ENCODE measurements around the gene EAPP.
"Not testable (repeated sequence)": the region's sequence is repeated elsewhere in the genome, so short reads cannot be mapped to it uniquely, and the experiment has no call there.

EAPP gene

DNA sequence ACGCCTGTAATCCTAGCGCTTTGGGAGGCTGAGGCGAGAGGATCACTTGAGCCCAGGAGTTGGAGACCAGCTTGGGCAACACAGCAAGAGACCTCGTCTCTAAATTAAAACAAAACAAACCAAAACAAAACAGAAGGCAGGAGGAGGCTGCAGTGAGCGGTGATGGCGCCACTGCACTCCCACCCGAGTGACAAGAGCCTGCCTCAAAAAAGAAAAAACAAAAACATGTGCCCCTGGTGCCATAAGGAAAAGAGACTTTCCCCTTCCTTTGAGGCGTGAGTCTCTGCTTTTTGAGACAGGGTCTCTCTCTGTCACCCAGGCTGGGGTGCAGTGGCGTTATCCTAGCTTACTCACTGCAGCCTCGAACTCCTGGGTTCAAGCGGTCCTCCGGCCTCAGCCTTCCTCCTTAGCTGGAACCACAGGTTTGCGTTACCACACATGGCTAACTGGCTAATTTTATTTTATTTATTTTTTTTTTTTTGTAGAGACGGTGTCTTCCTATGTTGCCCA, 9.0 kb upstream of the EAPP start:
- TF ChIP-seq, protein P1, sequence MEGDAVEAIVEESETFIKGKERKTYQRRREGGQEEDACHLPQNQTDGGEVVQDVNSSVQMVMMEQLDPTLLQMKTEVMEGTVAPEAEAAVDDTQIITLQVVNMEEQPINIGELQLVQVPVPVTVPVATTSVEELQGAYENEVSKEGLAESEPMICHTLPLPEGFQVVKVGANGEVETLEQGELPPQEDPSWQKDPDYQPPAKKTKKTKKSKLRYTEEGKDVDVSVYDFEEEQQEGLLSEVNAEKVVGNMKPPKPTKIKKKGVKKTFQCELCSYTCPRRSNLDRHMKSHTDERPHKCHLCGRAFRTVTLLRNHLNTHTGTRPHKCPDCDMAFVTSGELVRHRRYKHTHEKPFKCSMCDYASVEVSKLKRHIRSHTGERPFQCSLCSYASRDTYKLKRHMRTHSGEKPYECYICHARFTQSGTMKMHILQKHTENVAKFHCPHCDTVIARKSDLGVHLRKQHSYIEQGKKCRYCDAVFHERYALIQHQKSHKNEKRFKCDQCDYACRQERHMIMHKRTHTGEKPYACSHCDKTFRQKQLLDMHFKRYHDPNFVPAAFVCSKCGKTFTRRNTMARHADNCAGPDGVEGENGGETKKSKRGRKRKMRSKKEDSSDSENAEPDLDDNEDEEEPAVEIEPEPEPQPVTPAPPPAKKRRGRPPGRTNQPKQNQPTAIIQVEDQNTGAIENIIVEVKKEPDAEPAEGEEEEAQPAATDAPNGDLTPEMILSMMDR (IDR thresholded peaks at IDR 0.05; ENCODE audit: insufficient read depth, low read length, poor library complexity, severe bottlenecking), result no peak
- DNase-seq (ENCODE audit: extremely low read depth, insufficient read length), result no peak

DNA sequence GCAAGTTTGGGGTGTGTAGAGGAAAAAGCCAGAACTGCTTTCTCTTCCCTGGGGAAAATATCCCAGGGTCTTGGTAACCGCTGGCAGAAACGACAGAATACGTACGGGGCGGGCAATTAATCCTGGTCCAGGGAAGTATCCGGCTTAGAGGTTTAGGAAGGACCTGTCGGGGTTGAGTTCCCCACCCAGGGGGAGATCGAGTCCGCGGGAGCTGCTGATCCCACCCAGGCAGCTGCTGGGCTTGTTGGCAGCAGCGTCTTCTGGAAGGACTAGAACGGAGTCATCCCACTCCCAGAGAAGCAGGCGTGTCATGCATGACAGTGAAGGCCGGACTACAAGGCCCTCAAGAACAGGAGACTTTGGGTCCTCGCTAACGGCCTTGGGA, 7.6 kb upstream of the EAPP start:
- not testable (repeated sequence) for H3K27me3 ChIP-seq (replicated peaks; ENCODE audit: control insufficient read depth, insufficient read depth, low read length); DNase-seq (ENCODE audit: extremely low read depth, insufficient read length); H3K4me3 ChIP-seq (replicated peaks; ENCODE audit: low read depth, low read length); H3K36me3 ChIP-seq (ENCODE audit: control insufficient read depth, insufficient read depth, low read length)

More for the DNA sequence above, 9.0 kb upstream of the EAPP start:
- Histone ChIP-seq H3K36me3 (ENCODE audit: control insufficient read depth, insufficient read depth, low read length) (no peaks in the 10 kb centered on the region), H3K4me3 (replicated peaks; ENCODE audit: low read depth, low read length) (no peak overlapping the region), H3K27me3 (replicated peaks; ENCODE audit: control insufficient read depth, insufficient read depth, low read length) (no peaks in the 10 kb centered on the region)

DNA sequence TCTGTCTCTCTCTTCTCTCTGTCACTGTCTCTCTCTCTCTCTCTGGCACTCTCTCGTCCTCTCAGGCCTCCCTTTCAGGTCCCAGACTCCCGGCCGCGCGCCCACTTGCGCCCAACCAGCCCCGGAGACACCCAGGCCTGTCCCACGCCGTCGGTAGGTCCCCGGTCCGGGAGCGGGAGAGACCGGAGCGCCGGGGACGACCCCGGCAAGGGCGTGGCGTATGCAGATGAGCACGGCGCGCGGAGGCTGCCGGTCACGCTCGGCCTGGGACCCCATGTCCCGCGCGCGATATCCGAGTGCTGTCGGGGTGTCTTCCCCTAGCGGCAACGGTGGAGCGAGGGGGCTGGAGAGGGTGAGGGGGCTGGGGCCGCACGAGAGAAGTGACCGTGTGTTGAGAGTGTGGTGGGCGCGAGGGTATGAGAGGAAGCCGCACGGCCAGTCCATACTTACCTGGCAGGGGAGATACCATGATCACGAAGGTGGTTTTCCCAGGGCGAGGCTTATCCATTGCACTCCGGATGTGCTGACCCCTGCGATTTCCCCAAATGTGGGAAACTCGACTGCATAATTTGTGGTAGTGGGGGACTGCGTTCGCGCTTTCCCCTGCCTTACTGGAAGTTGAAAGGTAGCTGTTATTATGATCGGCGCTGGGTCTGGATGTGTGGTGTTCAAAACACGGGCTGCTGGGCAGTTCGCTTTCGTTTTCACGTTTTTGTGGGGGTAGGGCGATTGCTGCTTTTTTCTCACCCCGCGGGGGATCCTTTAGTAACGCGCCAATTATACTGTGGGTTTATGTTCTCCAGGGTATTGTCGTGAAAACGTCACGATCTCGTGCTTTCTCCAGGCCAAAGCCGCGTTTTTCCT, 7.0 kb upstream of the EAPP start:
- DNase-seq (ENCODE audit: extremely low read depth, insufficient read length); H3K27me3 ChIP-seq (replicated peaks; ENCODE audit: control insufficient read depth, insufficient read depth, low read length); H3K4me3 ChIP-seq (replicated peaks; ENCODE audit: low read depth, low read length); H3K36me3 ChIP-seq (ENCODE audit: control insufficient read depth, insufficient read depth, low read length): not testable (repeated sequence)

DNA sequence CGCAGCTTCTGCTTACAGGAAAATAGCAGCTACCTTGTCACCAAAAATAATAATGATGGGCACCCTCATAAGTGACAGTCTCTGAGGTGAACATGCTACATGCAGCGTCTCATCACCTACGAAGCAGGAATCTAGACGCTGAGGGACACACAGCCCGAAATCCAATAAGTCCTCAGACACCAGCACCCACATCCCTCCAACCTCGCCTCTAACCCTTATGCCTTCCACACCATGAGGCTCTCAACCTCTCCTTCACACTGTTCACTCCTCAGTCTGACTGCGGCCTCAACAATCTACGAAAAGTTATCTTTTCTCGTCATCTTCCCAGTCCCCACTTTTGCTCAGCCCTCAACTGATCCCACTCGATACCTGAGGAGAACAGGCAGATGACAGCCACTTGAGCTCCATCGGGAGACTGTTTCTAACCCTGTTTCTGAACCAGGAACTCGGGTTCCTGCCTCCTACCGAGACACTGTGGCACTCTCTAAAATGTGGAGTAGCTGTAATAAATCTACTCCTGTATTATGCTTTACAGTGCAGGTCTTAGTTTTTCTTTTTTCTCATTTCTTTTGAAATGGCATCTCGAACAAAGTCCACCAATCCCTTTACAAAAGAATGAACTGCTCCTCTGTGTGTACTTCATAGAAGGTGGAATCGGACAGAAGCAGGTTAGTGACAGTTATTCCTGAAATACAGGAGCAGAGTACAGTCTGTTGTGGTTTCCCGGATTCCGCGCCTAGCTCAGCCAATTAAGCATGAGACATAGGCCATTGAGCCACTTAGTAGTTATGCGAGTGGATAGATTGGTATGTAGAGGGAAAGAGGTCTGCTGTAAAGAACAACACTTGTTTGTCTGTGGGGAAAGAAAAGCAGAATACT, 919 bp upstream of the EAPP start:
- H3K27me3 ChIP-seq (replicated peaks; ENCODE audit: control insufficient read depth, insufficient read depth, low read length); H3K36me3 ChIP-seq (ENCODE audit: control insufficient read depth, insufficient read depth, low read length); DNase-seq (ENCODE audit: extremely low read depth, insufficient read length): not testable (repeated sequence)
- H3K4me3 ChIP-seq (replicated peaks; ENCODE audit: low read depth, low read length), result peak overlapping the region; percentile 94

DNA sequence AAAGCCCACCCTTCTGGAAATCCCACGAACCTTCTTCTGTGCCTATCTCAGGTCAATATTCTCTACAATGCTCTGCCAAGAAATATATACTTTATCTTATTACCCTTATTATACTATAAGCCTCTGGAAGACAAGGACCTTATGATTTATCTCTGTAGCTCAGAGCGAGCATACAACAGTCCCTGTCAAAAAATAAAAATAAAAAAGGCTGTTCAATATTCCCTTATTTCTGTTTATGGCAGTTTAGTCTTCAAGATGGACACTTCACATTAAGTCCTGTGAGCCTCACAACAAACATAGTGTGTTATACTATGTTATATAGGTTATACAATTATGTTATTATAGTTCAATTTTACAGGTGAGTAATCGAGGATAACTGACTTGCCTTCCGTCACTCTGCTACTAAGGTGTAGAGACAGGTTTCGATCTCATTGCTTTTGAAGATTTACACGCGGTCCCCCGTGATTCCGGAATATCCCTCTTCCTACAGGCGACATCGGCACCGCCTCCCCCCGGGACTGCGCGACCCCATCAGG, 562 bp downstream of the EAPP start:
- DNase-seq (ENCODE audit: extremely low read depth, insufficient read length), result no peak
- Histone ChIP-seq H3K27me3 (replicated peaks; ENCODE audit: control insufficient read depth, insufficient read depth, low read length) (no peaks in the 10 kb centered on the region), H3K36me3 (ENCODE audit: control insufficient read depth, insufficient read depth, low read length) (peaks cover 2% of the 10 kb centered on the region; the same call in 1 of the 2 replicates), H3K4me3 (replicated peaks; ENCODE audit: low read depth, low read length) (peak overlapping the region; percentile 94)
- TF ChIP-seq, protein P1 (IDR thresholded peaks at IDR 0.05; ENCODE audit: insufficient read depth, low read length, poor library complexity, severe bottlenecking), result no peak

DNA sequence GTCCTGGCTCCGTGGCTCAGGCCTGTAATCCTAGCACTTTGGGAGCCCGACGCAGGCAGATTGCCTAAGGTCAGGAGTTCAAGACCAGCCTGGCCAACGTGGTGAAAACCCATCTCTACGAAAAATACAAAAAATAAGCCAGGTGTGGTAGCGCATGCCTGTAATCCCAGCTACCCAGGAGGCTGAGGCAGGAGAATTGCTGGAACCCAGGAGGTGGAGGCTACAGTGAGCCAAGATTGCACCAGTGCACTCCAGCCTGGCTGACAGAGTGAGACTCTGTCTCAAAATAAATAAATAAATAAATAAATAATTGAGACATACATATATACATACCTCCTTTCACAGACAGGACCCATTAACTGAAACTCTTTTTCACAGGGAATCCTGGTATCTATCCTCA, 1.4 kb downstream of the EAPP start:
- DNase-seq (ENCODE audit: extremely low read depth, insufficient read length); H3K27me3 ChIP-seq (replicated peaks; ENCODE audit: control insufficient read depth, insufficient read depth, low read length); H3K36me3 ChIP-seq (ENCODE audit: control insufficient read depth, insufficient read depth, low read length); H3K4me3 ChIP-seq (replicated peaks; ENCODE audit: low read depth, low read length): not testable (repeated sequence)

DNA sequence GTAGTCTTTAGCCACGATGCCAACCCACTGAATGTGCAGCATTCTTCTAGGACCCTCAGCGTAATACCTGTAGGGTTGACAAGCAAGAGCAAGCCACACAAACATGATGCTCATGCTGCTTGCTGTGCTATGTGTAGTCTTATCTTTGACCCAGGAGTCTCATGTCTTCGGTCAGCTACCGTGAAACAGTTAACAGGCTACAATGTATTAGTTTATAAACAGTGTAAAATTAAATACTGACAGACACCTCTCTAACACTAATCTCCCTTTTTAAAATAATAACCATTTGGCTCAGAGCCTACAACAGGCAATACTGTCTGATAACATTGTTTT, 1.9 kb downstream of the EAPP start:
- DNase-seq (ENCODE audit: extremely low read depth, insufficient read length), result no peak
- TF ChIP-seq, protein P1 (IDR thresholded peaks at IDR 0.05; ENCODE audit: insufficient read depth, low read length, poor library complexity, severe bottlenecking), result no peak
- no peak overlapping the region for H3K4me3 ChIP-seq (replicated peaks; ENCODE audit: low read depth, low read length)
- H3K27me3 ChIP-seq (replicated peaks; ENCODE audit: control insufficient read depth, insufficient read depth, low read length), result no peaks in the 10 kb centered on the region
- H3K36me3 ChIP-seq (ENCODE audit: control insufficient read depth, insufficient read depth, low read length), result peaks cover 2% of the 10 kb centered on the region
